ENCODE data around the gene TICAM2.

TICAM2 gene

GRCh38 chr5:115577329-115577728 is 24.9 kb downstream of the TICAM2 start:
- no peak overlapping the region for H3K4me3 ChIP-seq (ENCODE audit: low read length)
- DNase-seq (ENCODE audit: low read depth, low spot score), result no peak

- no peak for DNase-seq (ENCODE audit: low read depth, low spot score)
- H3K4me3 ChIP-seq (ENCODE audit: low read length), result no peak overlapping the region
These were observed 26.9 kb downstream of the TICAM2 start for GRCh38 chr5:115575167-115576070.

GRCh38 chr5:115573133-115573532 is 29.1 kb downstream of the TICAM2 start:
- DNase-seq (ENCODE audit: low read depth, low spot score), result no peak
- no peak overlapping the region for H3K4me3 ChIP-seq (ENCODE audit: low read length)

GRCh38 chr5:115571441-115571878 is 30.8 kb downstream of the TICAM2 start:
- no peak for DNase-seq (ENCODE audit: low read depth, low spot score)
- no peak overlapping the region for H3K4me3 ChIP-seq (ENCODE audit: low read length)

GRCh38 chr5:115568668-115569067 is 33.6 kb downstream of the TICAM2 start:
- no peak for DNase-seq (ENCODE audit: low read depth, low spot score)
- H3K4me3 ChIP-seq (ENCODE audit: low read length), result no peak overlapping the region

GRCh38 chr5:115565233-115565632 is 37.0 kb downstream of the TICAM2 start:
- no peak overlapping the region for H3K4me3 ChIP-seq (ENCODE audit: low read length)
- no peak for DNase-seq (ENCODE audit: low read depth, low spot score)

- no peak overlapping the region for H3K4me3 ChIP-seq (ENCODE audit: low read length)
- no peak for DNase-seq (ENCODE audit: low read depth, low spot score)
These were observed 41.1 kb downstream of the TICAM2 start for GRCh38 chr5:115561176-115561575.

- DNase-seq (ENCODE audit: low read depth, low spot score), result no peak
- no peak overlapping the region for H3K4me3 ChIP-seq (ENCODE audit: low read length)
These were observed 42.8 kb downstream of the TICAM2 start for GRCh38 chr5:115559524-115559923.

- no peak for DNase-seq (ENCODE audit: low read depth, low spot score)
- H3K4me3 ChIP-seq (ENCODE audit: low read length), result no peak overlapping the region
These were observed 43.8 kb downstream of the TICAM2 start for GRCh38 chr5:115558388-115558956.

GRCh38 chr5:115557667-115558387 is 44.5 kb downstream of the TICAM2 start:
- H3K4me3 ChIP-seq (ENCODE audit: low read length), result no peak overlapping the region
- DNase-seq (ENCODE audit: low read depth, low spot score), result no peak

GRCh38 chr5:115556276-115556675 is 46.0 kb downstream of the TICAM2 start:
- no peak overlapping the region for H3K4me3 ChIP-seq (ENCODE audit: low read length)
- no peak for DNase-seq (ENCODE audit: low read depth, low spot score)

GRCh38 chr5:115555084-115555633 is 47.1 kb downstream of the TICAM2 start:
- no peak for DNase-seq (ENCODE audit: low read depth, low spot score)
- H3K4me3 ChIP-seq (ENCODE audit: low read length), result no peak overlapping the region

- no peak overlapping the region for H3K4me3 ChIP-seq (ENCODE audit: low read length)
- DNase-seq (ENCODE audit: low read depth, low spot score), result no peak
These were observed 49.2 kb downstream of the TICAM2 start for GRCh38 chr5:115553082-115553481.

- no peak overlapping the region for H3K4me3 ChIP-seq (ENCODE audit: low read length)
- DNase-seq (ENCODE audit: low read depth, low spot score), result no peak
These were observed 50.9 kb downstream of the TICAM2 start for GRCh38 chr5:115551415-115551814.

- no peak overlapping the region for H3K4me3 ChIP-seq (ENCODE audit: low read length)
- peak; percentile 53 for DNase-seq (ENCODE audit: low read depth, low spot score)
These were observed 53.1 kb downstream of the TICAM2 start for GRCh38 chr5:115549154-115549553.

GRCh38 chr5:115548683-115549082 is 53.6 kb downstream of the TICAM2 start:
- no peak for DNase-seq (ENCODE audit: low read depth, low spot score)
- H3K4me3 ChIP-seq (ENCODE audit: low read length), result no peak overlapping the region

- peak overlapping the region; percentile 74 for H3K4me3 ChIP-seq (ENCODE audit: low read length)
- DNase-seq (ENCODE audit: low read depth, low spot score), result no peak
These were observed 56.9 kb downstream of the TICAM2 start for GRCh38 chr5:115545351-115545882.

GRCh38 chr5:115544436-115545350 is 57.6 kb downstream of the TICAM2 start, which contains the start of gene FEM1C:
Gene FEM1C (minus strand): TSS chr5:115544775. CDS start chr5:115543493, 1,282 bp downstream.
- H3K4me3 ChIP-seq (ENCODE audit: low read length), result peak within 1 kb of the TSS; percentile 74
- peak; percentile 72 for DNase-seq (ENCODE audit: low read depth, low spot score)

All from Jurkat, Clone E6-1 (cell line).